ENCODE data around the gene CNST. TPM values are rescaled to one million over a fixed set of nuclear protein-coding genes. Genes with fewer than 3 reads are reported as not detected.

Gene CNST
- total and polyA plus RNA-seq, 9 of the 15 experiments (the other 6 are each of a cell fraction or from before 2014, with no cell fraction given) = 17.0 to 55.3 (median 30.8) TPM

DNA sequence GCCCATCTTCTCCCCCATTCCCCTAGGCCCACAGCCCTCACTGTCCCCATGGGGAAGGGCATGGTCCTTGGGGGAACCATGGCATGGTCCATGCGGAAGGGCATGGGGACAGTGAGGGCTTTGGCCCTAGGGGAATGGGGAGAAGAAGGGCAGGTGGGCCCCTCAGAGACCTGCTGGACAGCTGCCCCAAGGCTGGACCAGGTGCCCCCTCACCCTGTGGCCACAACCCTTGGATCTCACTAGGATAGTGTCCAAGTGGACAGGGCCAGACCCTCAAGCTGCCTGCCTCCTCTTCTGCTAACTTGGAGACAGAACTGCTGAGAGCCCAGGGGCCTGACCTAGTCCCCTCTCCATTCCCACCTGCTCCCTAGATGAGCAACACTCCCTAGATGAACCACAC lies 46.7 kb upstream of the CNST start (continued):
- TF ChIP-seq, protein P1, sequence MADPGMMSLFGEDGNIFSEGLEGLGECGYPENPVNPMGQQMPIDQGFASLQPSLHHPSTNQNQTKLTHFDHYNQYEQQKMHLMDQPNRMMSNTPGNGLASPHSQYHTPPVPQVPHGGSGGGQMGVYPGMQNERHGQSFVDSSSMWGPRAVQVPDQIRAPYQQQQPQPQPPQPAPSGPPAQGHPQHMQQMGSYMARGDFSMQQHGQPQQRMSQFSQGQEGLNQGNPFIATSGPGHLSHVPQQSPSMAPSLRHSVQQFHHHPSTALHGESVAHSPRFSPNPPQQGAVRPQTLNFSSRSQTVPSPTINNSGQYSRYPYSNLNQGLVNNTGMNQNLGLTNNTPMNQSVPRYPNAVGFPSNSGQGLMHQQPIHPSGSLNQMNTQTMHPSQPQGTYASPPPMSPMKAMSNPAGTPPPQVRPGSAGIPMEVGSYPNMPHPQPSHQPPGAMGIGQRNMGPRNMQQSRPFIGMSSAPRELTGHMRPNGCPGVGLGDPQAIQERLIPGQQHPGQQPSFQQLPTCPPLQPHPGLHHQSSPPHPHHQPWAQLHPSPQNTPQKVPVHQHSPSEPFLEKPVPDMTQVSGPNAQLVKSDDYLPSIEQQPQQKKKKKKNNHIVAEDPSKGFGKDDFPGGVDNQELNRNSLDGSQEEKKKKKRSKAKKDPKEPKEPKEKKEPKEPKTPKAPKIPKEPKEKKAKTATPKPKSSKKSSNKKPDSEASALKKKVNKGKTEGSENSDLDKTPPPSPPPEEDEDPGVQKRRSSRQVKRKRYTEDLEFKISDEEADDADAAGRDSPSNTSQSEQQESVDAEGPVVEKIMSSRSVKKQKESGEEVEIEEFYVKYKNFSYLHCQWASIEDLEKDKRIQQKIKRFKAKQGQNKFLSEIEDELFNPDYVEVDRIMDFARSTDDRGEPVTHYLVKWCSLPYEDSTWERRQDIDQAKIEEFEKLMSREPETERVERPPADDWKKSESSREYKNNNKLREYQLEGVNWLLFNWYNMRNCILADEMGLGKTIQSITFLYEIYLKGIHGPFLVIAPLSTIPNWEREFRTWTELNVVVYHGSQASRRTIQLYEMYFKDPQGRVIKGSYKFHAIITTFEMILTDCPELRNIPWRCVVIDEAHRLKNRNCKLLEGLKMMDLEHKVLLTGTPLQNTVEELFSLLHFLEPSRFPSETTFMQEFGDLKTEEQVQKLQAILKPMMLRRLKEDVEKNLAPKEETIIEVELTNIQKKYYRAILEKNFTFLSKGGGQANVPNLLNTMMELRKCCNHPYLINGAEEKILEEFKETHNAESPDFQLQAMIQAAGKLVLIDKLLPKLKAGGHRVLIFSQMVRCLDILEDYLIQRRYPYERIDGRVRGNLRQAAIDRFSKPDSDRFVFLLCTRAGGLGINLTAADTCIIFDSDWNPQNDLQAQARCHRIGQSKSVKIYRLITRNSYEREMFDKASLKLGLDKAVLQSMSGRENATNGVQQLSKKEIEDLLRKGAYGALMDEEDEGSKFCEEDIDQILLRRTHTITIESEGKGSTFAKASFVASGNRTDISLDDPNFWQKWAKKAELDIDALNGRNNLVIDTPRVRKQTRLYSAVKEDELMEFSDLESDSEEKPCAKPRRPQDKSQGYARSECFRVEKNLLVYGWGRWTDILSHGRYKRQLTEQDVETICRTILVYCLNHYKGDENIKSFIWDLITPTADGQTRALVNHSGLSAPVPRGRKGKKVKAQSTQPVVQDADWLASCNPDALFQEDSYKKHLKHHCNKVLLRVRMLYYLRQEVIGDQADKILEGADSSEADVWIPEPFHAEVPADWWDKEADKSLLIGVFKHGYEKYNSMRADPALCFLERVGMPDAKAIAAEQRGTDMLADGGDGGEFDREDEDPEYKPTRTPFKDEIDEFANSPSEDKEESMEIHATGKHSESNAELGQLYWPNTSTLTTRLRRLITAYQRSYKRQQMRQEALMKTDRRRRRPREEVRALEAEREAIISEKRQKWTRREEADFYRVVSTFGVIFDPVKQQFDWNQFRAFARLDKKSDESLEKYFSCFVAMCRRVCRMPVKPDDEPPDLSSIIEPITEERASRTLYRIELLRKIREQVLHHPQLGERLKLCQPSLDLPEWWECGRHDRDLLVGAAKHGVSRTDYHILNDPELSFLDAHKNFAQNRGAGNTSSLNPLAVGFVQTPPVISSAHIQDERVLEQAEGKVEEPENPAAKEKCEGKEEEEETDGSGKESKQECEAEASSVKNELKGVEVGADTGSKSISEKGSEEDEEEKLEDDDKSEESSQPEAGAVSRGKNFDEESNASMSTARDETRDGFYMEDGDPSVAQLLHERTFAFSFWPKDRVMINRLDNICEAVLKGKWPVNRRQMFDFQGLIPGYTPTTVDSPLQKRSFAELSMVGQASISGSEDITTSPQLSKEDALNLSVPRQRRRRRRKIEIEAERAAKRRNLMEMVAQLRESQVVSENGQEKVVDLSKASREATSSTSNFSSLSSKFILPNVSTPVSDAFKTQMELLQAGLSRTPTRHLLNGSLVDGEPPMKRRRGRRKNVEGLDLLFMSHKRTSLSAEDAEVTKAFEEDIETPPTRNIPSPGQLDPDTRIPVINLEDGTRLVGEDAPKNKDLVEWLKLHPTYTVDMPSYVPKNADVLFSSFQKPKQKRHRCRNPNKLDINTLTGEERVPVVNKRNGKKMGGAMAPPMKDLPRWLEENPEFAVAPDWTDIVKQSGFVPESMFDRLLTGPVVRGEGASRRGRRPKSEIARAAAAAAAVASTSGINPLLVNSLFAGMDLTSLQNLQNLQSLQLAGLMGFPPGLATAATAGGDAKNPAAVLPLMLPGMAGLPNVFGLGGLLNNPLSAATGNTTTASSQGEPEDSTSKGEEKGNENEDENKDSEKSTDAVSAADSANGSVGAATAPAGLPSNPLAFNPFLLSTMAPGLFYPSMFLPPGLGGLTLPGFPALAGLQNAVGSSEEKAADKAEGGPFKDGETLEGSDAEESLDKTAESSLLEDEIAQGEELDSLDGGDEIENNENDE (IDR thresholded peaks at IDR 0.05; ENCODE audit: low read depth, low read length) = no peak
- TF ChIP-seq ZNF707 (CRISPR knock-in tag; conservative IDR thresholded peaks at IDR 0.05) = no peak
- no peak for TF ChIP-seq ZNF785 (CRISPR knock-in tag; IDR thresholded peaks at IDR 0.05)
- TF ChIP-seq SIN3B (IDR thresholded peaks at IDR 0.05; ENCODE audit: low read depth) = no peak
- TF ChIP-seq ZNF586 (CRISPR knock-in tag; conservative IDR thresholded peaks at IDR 0.05) = no peak
- TF ChIP-seq ZFP36 (IDR thresholded peaks at IDR 0.05; ENCODE audit: low read depth, low read length, partially characterized antibody) = no peak

All from K562 (cell line).